HUES6 (cell line): ENCODE results near the gene ATP6V1G2.
"Not testable (repeated sequence)": the region's sequence is repeated elsewhere in the genome, so short reads cannot be mapped to it uniquely, and the experiment has no call there.

Experiments used
- H3K27ac ChIP-seq: 2 replicates; pipeline ENCODE4 v1.7.0; 2013; ENCODE audit warnings: low read depth, mild to moderate bottlenecking, low read length, inconsistent platforms
- H3K27me3 ChIP-seq: 2 replicates; pipeline ENCODE4 v1.6.1; 2013; ENCODE audit warnings: low read length; ENCODE audit not compliant: control insufficient read depth, insufficient read depth
- H3K36me3 ChIP-seq: 2 replicates; pipeline ENCODE4 v1.6.1; 2013; ENCODE audit warnings: low read length; ENCODE audit not compliant: control insufficient read depth, insufficient read depth
- H3K4me1 ChIP-seq: 2 replicates; pipeline ENCODE4 v1.6.1; 2013; ENCODE audit warnings: low read length; ENCODE audit not compliant: control insufficient read depth, insufficient read depth
- H3K4me3 ChIP-seq: 2 replicates; pipeline ENCODE4 v1.5.1; 2013; ENCODE audit warnings: low read depth, low read length
- H3K9ac ChIP-seq: one replicate; pipeline ENCODE4 v1.6.1; 2013; ENCODE audit warnings: mild to moderate bottlenecking, low read length
- H3K9me3 ChIP-seq: 2 replicates; pipeline ENCODE4 v1.6.1; 2013; ENCODE audit warnings: low read depth, low read length; ENCODE audit not compliant: control insufficient read depth, insufficient read depth

ATP6V1G2 gene

GRCh38 chr6:31546339-31546957, at the start of gene ATP6V1G2:
Gene ATP6V1G2 (minus strand): TSS chr6:31546608. CDS start chr6:31546559, 49 bp downstream.
- H3K27me3 ChIP-seq = no peaks in the 10 kb centered on the region
- peak within 1 kb of the TSS; percentile 60 for H3K4me3 ChIP-seq
- H3K9me3 ChIP-seq = no peaks in the 10 kb centered on the region
- peak within 1 kb of the TSS; percentile 39 for H3K9ac ChIP-seq
- peak within 1 kb of the TSS; percentile 31 for H3K27ac ChIP-seq
- H3K4me1 ChIP-seq = peaks cover 15% of the 10 kb centered on the region; the same call in 1 of the 2 replicates
- peaks cover 21% of the 10 kb centered on the region for H3K36me3 ChIP-seq

- Histone ChIP-seq H3K4me3 (no peak overlapping the region), H3K9me3 (no peaks in the 10 kb centered on the region)
Measured at GRCh38 chr6:31592396-31592771, 46.0 kb upstream of the ATP6V1G2 start.

GRCh38 chr6:31590691-31591090, 44.3 kb upstream of the ATP6V1G2 start:
- not testable (repeated sequence) for H3K9me3 ChIP-seq, H3K4me3 ChIP-seq, H3K4me1 ChIP-seq, H3K9ac ChIP-seq, H3K36me3 ChIP-seq, H3K27me3 ChIP-seq, H3K27ac ChIP-seq

More at GRCh38 chr6:31592396-31592771, 46.0 kb upstream of the ATP6V1G2 start:
- Histone ChIP-seq H3K4me1 (no peaks in the 10 kb centered on the region; the same call in 1 of the 2 replicates), H3K27ac (no peak overlapping the region), H3K36me3 (no peaks in the 10 kb centered on the region), H3K9ac (no peak overlapping the region), H3K27me3 (no peaks in the 10 kb centered on the region)

GRCh38 chr6:31588871-31589650, 42.7 kb upstream of the ATP6V1G2 start:
- no peak overlapping the region for H3K9ac ChIP-seq
- H3K4me3 ChIP-seq = no peak overlapping the region
- no peak overlapping the region for H3K27ac ChIP-seq
- H3K36me3 ChIP-seq = no peaks in the 10 kb centered on the region
- H3K4me1 ChIP-seq = no peaks in the 10 kb centered on the region; the same call in 1 of the 2 replicates
- H3K27me3 ChIP-seq = no peaks in the 10 kb centered on the region
- no peaks in the 10 kb centered on the region for H3K9me3 ChIP-seq

- no peaks in the 10 kb centered on the region for H3K9me3 ChIP-seq
- no peak overlapping the region for H3K9ac ChIP-seq
- H3K27me3 ChIP-seq = no peaks in the 10 kb centered on the region
- no peak overlapping the region for H3K27ac ChIP-seq
- no peak overlapping the region for H3K4me3 ChIP-seq
- no peaks in the 10 kb centered on the region for H3K36me3 ChIP-seq
- H3K4me1 ChIP-seq = no peaks in the 10 kb centered on the region; the same call in 1 of the 2 replicates
Measured at GRCh38 chr6:31587791-31588777, 41.7 kb upstream of the ATP6V1G2 start.

GRCh38 chr6:31586599-31587281, 40.3 kb upstream of the ATP6V1G2 start:
- Histone ChIP-seq H3K9me3 (no peaks in the 10 kb centered on the region), H3K36me3 (no peaks in the 10 kb centered on the region), H3K4me3 (no peak overlapping the region), H3K27me3 (peaks cover 4% of the 10 kb centered on the region), H3K9ac (no peak overlapping the region), H3K27ac (no peak overlapping the region), H3K4me1 (peaks cover 4% of the 10 kb centered on the region)

- H3K36me3 ChIP-seq = no peaks in the 10 kb centered on the region
- no peaks in the 10 kb centered on the region for H3K9me3 ChIP-seq
- H3K4me1 ChIP-seq = peaks cover 6% of the 10 kb centered on the region
- no peak within 1 kb of the TSS for H3K9ac ChIP-seq
- peaks cover 10% of the 10 kb centered on the region for H3K27me3 ChIP-seq
- no peak within 1 kb of the TSS for H3K4me3 ChIP-seq
- H3K27ac ChIP-seq = no peak within 1 kb of the TSS
Measured at GRCh38 chr6:31586008-31586407, 39.6 kb upstream of the ATP6V1G2 start, which contains the start of gene LST1. Gene LST1 (plus strand): TSS chr6:31586277. CDS start chr6:31587300, 1,023 bp downstream.

- Histone ChIP-seq H3K9ac (no peak overlapping the region), H3K4me1 (peaks cover 8% of the 10 kb centered on the region), H3K27ac (no peak overlapping the region), H3K36me3 (no peaks in the 10 kb centered on the region), H3K9me3 (no peaks in the 10 kb centered on the region), H3K27me3 (peaks cover 12% of the 10 kb centered on the region), H3K4me3 (no peak overlapping the region)
Measured at GRCh38 chr6:31585491-31585890, 39.1 kb upstream of the ATP6V1G2 start.

GRCh38 chr6:31582230-31582643, 35.8 kb upstream of the ATP6V1G2 start, which contains the start of gene LTB:
Gene LTB (minus strand): TSS chr6:31582424. CDS start chr6:31582417, 7 bp downstream.
- Histone ChIP-seq H3K4me3 (peak within 1 kb of the TSS; percentile 99), H3K9ac (peak within 1 kb of the TSS; percentile 83), H3K27me3 (peaks cover 15% of the 10 kb centered on the region), H3K9me3 (no peaks in the 10 kb centered on the region), H3K27ac (no peak within 1 kb of the TSS; the same call in 1 of the 2 replicates), H3K36me3 (no peaks in the 10 kb centered on the region), H3K4me1 (peaks cover 31% of the 10 kb centered on the region)
